Stimulated activated CD4-positive, alpha-beta T cell treated with anti-CD3 and anti-CD28 coated beads, Interleukin-12 subunit alpha, Interleukin-12 subunit beta, amount 100 ng/mL, for 48 hours (primary cell): ENCODE measurements around the gene GAB4.
"Not testable (repeated sequence)": the region's sequence is repeated elsewhere in the genome, so short reads cannot be mapped to it uniquely, and the experiment has no call there.

Experiments used
- DNase-seq, 3 donors: peaks; one replicate each; pipeline ENCODE4 v3.0.0-alpha.2; 2020; ENCODE audit warnings: low read depth in 2 of 3, low spot score in 1 of 3

The GAB4 gene, protein sequence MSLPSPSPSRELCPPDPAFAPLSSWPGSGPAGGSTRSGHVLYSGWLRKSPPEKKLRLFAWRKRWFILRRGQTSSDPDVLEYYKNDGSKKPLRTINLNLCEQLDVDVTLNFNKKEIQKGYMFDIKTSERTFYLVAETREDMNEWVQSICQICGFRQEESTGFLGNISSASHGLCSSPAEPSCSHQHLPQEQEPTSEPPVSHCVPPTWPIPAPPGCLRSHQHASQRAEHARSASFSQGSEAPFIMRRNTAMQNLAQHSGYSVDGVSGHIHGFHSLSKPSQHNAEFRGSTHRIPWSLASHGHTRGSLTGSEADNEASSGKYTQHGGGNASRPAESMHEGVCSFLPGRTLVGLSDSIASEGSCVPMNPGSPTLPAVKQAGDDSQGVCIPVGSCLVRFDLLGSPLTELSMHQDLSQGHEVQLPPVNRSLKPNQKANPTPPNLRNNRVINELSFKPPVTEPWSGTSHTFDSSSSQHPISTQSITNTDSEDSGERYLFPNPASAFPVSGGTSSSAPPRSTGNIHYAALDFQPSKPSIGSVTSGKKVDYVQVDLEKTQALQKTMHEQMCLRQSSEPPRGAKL

DNA sequence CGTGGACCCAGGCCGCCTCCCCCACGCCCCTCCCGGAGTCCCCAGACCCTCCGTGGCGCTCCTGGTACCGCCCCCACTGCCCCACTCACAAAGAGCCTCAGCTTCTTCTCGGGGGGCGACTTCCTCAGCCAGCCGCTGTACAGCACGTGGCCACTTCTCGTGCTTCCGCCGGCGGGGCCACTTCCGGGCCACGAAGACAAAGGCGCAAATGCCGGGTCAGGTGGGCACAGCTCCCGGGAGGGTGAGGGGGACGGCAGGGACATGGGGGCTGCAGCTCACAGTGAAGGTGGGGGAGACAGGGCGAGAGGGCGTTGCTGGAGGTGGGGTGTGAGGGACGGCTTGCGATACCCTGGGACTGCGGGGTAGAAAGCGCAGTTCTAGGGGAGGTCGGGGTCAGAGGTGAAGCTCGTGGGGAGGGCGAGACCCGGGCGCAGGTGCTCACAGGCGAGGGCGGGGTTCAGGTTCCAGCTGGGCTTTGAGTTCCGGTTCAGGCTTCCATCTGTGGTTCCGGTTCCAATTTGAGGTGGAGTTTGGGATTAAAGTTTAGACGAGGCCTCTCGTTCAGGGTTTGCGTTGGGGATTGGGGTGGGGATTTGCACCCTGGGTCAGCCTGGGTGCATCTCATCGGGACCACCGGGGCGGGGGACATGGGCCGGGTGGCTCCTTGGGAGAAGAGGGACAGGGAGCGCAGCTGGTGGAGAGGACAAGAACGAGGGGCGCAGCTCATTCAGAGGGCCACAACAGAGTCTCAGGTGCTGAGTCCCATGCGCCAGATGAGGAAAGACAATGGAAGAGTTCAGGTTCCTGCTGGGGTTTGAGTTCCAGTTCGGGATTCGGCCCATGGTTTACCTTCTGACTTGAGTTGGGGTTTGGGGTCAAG, at the start of gene GAB4:
TSS of gene GAB4 (minus strand) at position 371 of the 880 bp plus-strand sequence. CDS start at position 263, 108 bp downstream.
- no peak for DNase-seq

DNA sequence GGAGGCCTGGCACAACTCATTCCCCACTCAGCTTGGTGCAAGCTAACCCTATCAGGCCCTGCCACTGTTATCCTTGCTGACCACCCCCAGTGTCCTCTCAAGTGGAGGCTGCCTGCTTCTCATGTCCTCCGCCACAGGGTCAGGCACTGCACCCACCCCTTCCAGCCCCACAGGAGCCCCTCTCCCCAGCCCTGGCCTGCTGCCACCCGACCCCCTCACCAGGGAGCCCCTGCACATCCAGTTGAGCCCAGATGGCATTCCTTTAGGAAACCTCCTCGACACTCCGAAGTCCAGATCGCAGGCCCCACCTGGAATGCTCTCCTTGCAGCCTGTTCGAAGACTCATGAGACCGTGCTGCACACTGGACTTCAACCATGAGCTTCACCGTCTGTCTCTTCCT, 48.8 kb upstream of the GAB4 start:
- DNase-seq: no peak

- no peak for DNase-seq
Measured at GRCh38 chr22:17056058-17056457, 48.0 kb upstream of the GAB4 start.

GRCh38 chr22:17047656-17048055, 39.6 kb upstream of the GAB4 start:
- no peak for DNase-seq

DNA sequence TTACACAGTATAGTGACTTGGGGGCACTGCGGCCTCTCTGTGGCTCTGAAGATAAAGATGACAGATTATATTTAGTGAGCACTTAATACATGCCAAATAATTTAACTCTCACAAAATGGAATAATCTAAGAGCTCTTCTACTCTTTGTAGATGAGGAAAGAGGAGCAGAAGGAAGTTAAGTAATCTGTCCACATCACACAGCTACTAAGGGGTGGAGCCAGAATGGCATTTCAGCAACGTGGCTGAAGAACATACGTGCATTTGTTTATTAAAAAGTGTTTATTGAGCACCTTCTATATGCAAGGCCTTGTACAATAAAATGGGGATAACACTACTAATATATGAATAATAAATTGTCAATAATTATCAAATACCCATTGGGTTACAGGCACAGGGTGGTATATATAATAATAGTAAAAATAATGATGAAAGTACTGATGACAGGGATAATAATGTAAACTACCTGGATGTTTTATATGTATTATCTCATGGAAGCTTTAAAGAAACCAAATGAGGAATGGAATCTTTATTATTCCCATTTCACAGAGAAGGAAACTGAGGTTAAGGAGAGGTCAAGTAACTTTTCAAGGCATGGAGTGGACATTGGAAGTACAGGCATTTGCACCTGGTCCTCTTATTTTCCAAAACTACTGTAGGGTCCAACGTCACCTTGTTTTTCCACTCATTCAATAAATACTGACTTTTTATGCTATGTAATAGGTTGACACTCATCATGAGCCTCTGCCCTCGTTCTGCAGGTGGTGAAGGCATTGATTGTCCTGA, 38.7 kb upstream of the GAB4 start:
- DNase-seq: no peak

GRCh38 chr22:17043521-17043920, 35.5 kb upstream of the GAB4 start:
- DNase-seq: no peak

GRCh38 chr22:17036842-17037711, 29.1 kb upstream of the GAB4 start:
- not testable (repeated sequence) for DNase-seq

GRCh38 chr22:17035976-17036841, 28.2 kb upstream of the GAB4 start:
- not testable (repeated sequence) for DNase-seq

DNA sequence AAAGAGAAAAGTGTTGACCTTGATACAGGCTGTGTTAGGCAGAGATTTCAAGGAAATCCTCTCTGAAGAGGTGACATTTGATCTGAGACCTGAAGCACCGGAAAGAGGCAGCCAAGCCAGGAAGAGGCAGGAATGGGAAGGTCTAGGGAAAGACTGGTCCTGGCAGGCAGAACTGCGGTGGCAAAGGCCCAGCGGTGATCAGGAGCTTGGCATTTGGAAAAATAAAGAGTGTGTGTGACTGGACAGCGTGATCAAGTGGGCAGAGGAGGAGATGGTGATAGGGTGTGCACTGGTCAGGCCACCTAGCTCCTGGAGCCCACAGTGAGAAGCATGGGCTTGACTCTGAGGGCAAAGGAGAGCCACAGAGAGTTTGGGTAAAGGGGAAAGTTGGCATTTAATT, 27.2 kb upstream of the GAB4 start:
- no peak for DNase-seq

GRCh38 chr22:17034532-17034931, 26.5 kb upstream of the GAB4 start:
- not testable (repeated sequence) for DNase-seq

GRCh38 chr22:17032277-17032676, 24.3 kb upstream of the GAB4 start:
- not testable (repeated sequence) for DNase-seq

GRCh38 chr22:17024380-17024779, 16.4 kb upstream of the GAB4 start:
- DNase-seq: not testable (repeated sequence)

GRCh38 chr22:17015552-17015951, 7.5 kb upstream of the GAB4 start:
- not testable (repeated sequence) for DNase-seq

DNA sequence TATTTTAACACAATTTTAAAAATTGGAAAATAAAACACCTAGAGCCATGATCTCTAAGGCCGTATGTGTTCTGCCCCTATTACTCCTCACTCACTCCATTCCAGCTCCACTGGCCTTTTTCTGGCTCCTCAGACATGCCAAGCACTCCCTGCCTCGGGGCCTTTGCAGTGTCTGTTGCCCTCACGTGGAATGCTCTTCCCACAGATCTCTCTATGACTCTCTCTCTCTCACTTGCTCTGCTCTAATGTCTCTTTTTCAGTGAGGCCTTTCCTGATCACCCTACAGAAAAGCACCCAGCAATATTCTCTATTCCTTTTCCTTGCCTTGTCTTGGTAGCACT, 6.0 kb upstream of the GAB4 start:
- DNase-seq: not testable (repeated sequence)

DNA sequence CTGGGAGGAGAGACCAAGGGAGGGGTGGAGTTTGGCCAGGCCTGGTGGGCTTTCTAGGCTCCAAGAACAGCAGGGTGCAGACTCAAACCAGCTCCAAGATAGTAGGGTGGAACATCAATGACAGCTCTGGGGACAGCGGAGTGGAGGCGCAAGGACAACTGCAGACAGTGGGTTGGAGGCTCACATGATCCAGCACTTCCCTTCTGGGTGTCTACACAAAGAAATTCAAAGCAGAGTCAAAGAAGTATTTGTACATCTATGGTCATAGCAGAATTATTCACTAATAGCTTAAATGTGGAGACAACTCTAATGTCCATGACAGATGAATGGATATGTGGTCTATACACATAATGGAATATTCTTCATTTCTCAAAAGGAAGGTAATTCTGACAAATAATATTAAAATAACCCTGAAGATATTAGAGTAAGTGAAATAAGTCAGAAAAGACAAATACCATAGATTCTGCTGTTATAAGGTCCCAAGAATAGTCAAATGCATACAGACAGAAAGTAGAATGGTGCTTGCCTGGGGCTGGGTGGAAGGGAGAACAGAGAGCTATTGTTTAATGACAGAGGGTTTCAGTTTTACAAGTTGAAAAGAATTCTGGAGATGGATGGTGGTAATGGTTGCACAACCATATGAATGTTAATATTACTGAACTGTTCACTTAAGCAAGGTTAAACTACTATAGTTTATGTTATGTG, 5.5 kb upstream of the GAB4 start:
- DNase-seq: no peak

GRCh38 chr22:17012267-17012666, 4.2 kb upstream of the GAB4 start:
- DNase-seq: no peak

DNA sequence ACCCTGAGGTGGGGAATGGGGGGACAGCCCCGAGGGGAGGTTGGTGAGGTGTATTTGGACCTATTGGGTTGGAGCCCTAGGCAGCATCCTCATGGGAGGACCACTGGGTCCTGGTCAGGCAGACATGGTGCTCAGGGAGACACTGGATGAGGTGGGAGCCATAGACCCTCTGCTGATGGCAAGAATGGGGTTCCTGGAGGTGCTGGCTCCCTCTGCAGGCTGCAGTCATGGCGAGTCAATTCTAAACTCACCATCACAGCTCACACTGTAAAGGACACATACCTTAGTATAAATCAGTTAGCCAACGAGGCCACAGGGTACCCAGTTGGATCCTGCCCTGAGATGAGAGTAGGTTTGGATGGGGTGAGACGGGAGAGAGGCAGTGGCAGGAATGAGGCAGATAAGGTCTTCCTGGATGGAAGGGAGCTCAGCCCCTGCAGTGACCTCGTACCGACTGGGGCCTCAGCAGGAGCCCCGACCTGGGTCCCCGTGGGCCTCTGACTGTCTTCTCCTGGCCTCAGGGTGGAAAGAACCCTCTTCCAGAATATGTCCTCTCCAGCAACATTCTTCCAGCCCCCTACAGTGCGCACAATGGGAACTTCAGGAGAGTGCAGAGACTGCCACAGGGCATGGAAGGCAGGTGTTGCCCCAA, 1.7 kb upstream of the GAB4 start:
- no peak for DNase-seq

DNA sequence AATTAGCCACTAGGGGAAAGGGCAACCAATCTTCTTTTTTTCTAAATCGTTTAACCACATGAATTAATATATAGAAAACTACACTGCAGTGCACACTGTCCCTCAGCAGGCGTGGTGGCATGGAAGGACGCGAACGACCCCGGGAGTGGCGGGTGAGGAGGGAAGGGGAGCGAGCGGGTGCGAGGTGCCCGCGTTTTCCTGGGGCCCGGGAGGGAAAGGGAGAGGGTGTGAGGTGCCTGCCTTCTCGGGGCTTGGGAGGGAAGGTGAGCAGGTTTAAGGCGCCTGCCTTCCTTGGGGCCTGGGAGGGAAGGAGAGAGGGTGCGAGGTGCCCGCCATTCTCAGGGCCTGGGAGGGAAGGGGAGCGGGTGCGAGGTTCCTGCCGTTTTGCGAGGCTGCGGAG, 765 bp downstream of the GAB4 start:
- no peak for DNase-seq
